DND-41 (cell line): ENCODE data around the gene TPCN1.

Experiments
- ATAC-seq: fragments of 200-7000 bp; cut with Tn5 transposase; 3 replicates; pipeline ENCODE4 v1.9.1; 2021; ENCODE audit warnings: low read depth; ENCODE audit not compliant: insufficient read depth
- DNase-seq: peaks from one replicate; pipeline ENCODE4 v3.0.0-alpha.2; 2020
- H2AFZ ChIP-seq: 2 replicates; pipeline ENCODE4 v1.6.0; 2012; ENCODE audit warnings: low read depth, low read length
- H3K27ac ChIP-seq: 2 replicates; pipeline ENCODE4 v1.5.1; 2012; ENCODE audit warnings: low read length, inconsistent platforms
- H3K27me3 ChIP-seq: fragments of 200-600 bp; sonication (generic); 2 replicates; pipeline ENCODE4 v1.6.0; 2012; ENCODE audit warnings: low read length, mild to moderate bottlenecking, inconsistent platforms; ENCODE audit not compliant: insufficient read depth, poor library complexity
- H3K36me3 ChIP-seq: 2 replicates; pipeline ENCODE4 v1.5.1; 2012; ENCODE audit warnings: low read length, inconsistent platforms; ENCODE audit not compliant: insufficient read depth
- H3K4me1 ChIP-seq: 2 replicates; pipeline ENCODE4 v1.5.1; 2012; ENCODE audit warnings: mild to moderate bottlenecking, low read length; ENCODE audit not compliant: insufficient read depth
- H3K4me2 ChIP-seq: 2 replicates; pipeline ENCODE4 v1.6.0; 2012; ENCODE audit warnings: mild to moderate bottlenecking, moderate library complexity, low read length, inconsistent platforms; ENCODE audit not compliant: insufficient read depth
- H3K4me3 ChIP-seq, 2 experiments: fragments of 200-600 bp in 1 of 2; shearing (Covaris generic) in 1 of 2; 2 replicates each; pipeline ENCODE4 v1.5.1; 2012 to 2016; ENCODE audit warnings: inconsistent platforms in 2 of 2, low read length in 2 of 2, mild to moderate bottlenecking in 2 of 2, low read depth in 1 of 2, moderate library complexity in 1 of 2
- H3K79me2 ChIP-seq: 2 replicates; pipeline ENCODE4 v1.6.0; 2012; ENCODE audit warnings: low read length, inconsistent platforms; ENCODE audit not compliant: insufficient read depth
- H3K9ac ChIP-seq: 2 replicates; pipeline ENCODE4 v1.6.0; 2012; ENCODE audit warnings: low read depth, mild to moderate bottlenecking, inconsistent platforms, low read length, moderate library complexity
- H3K9me3 ChIP-seq: 2 replicates; pipeline ENCODE4 v1.5.1; 2012; ENCODE audit warnings: low read length, moderate library complexity, mild to moderate bottlenecking, inconsistent platforms; ENCODE audit not compliant: insufficient read depth, severe bottlenecking
- H4K20me1 ChIP-seq: 2 replicates; pipeline ENCODE4 v1.6.0; 2012; ENCODE audit warnings: low read length; ENCODE audit not compliant: insufficient read depth
- CTCF ChIP-seq: IDR thresholded peaks from 2 replicates; pipeline ENCODE4 v1.5.1; 2012; ENCODE audit warnings: borderline replicate concordance, low read length, moderate library complexity, mild to moderate bottlenecking; ENCODE audit not compliant: poor library complexity, severe bottlenecking; ENCODE audit errors: extremely low read depth
- EZH2 ChIP-seq: IDR thresholded peaks from 3 replicates; pipeline ENCODE4 v1.6.1; 2012; ENCODE audit warnings: borderline replicate concordance, low read depth, mild to moderate bottlenecking, moderate library complexity, low read length, inconsistent platforms; ENCODE audit not compliant: severe bottlenecking

TPCN1 gene

GRCh38 chr12:113186033-113186365, 35.3 kb upstream of the TPCN1 start:
- ATAC-seq (no peak), DNase-seq (no peak)
- Histone ChIP-seq H3K36me3 (peaks cover 57% of the 10 kb centered on the region), H3K4me1 (peaks cover 40% of the 10 kb centered on the region), H4K20me1 (peaks cover 35% of the 10 kb centered on the region), H3K27me3 (no peaks in the 10 kb centered on the region), H3K9ac (peak overlapping the region; percentile 94), H3K4me3 (peak overlapping the region; percentile 81 to 93; a peak in 3 of 4 replicates), H3K79me2 (peaks cover 81% of the 10 kb centered on the region), H2AFZ (peak overlapping the region; percentile 97), H3K9me3 (no peaks in the 10 kb centered on the region), H3K4me2 (peak overlapping the region; percentile 97), H3K27ac (peak overlapping the region; percentile 95)
- TF ChIP-seq CTCF (no peak), EZH2 (no peak)

GRCh38 chr12:113186666-113187325, 34.5 kb upstream of the TPCN1 start:
- H3K9ac ChIP-seq, result peak overlapping the region; percentile 94
- H3K4me2 ChIP-seq, result peak overlapping the region; percentile 97
- peaks cover 73% of the 10 kb centered on the region for H3K79me2 ChIP-seq
- no peak for ATAC-seq
- peak overlapping the region; percentile 95 for H3K27ac ChIP-seq
- H3K9me3 ChIP-seq, result no peaks in the 10 kb centered on the region
- TF ChIP-seq EZH2, result no peak
- TF ChIP-seq CTCF, result no peak
- peaks cover 30% of the 10 kb centered on the region for H4K20me1 ChIP-seq
- no peak overlapping the region for H2AFZ ChIP-seq
- no peak for DNase-seq
- H3K4me1 ChIP-seq, result peaks cover 40% of the 10 kb centered on the region
- H3K36me3 ChIP-seq, result peaks cover 60% of the 10 kb centered on the region
- no peaks in the 10 kb centered on the region for H3K27me3 ChIP-seq
- H3K4me3 ChIP-seq, result peak overlapping the region; percentile 81 to 93; a peak in 3 of 4 replicates

GRCh38 chr12:113189361-113189760, 31.9 kb upstream of the TPCN1 start:
- peaks cover 24% of the 10 kb centered on the region for H3K4me1 ChIP-seq
- no peak overlapping the region for H3K27ac ChIP-seq
- no peak overlapping the region for H3K4me2 ChIP-seq
- H3K9me3 ChIP-seq, result no peaks in the 10 kb centered on the region
- peaks cover 55% of the 10 kb centered on the region for H3K36me3 ChIP-seq
- peaks cover 48% of the 10 kb centered on the region for H3K79me2 ChIP-seq
- ATAC-seq, result no peak
- no peak for TF ChIP-seq CTCF
- TF ChIP-seq EZH2, result no peak
- no peaks in the 10 kb centered on the region for H3K27me3 ChIP-seq
- H3K9ac ChIP-seq, result no peak overlapping the region
- no peak overlapping the region for H3K4me3 ChIP-seq
- no peak for DNase-seq
- H4K20me1 ChIP-seq, result peaks cover 10% of the 10 kb centered on the region; the same call in 1 of the 2 replicates
- H2AFZ ChIP-seq, result no peak overlapping the region
